Endothelial cell of umbilical vein (primary cell): ENCODE results near the gene C10orf67. TPM values are rescaled to one million over a fixed set of nuclear protein-coding genes. Genes with fewer than 3 reads are reported as not detected.

Source experiments
- BruUV-seq: library from RNA; stranded (reverse); fragments of 400-500 nt; replicated peaks from 2 replicates; lab custom pipeline; 2021; lab: Mats Ljungman, UMichigan
- CTCF ChIA-PET: fragments of 300-600, 350-600 bp; sonication (Branson Sonifier 250); formaldehyde crosslinking; loops from one replicate; lab custom pipeline; 2021; ENCODE audit warnings: antibody characterized with exemption, inconsistent platforms; lab: Charles Lee
- POLR2A ChIA-PET: fragments of 300-600, 350-600 bp; sonication (Branson Sonifier 250); formaldehyde crosslinking; loops from one replicate; lab custom pipeline; 2021; ENCODE audit warnings: antibody characterized with exemption, inconsistent platforms; lab: Charles Lee
- DNase-seq: peaks from one replicate; pipeline ENCODE4 v3.0.0-alpha.2; 2011; ENCODE audit warnings: low read depth, low spot score
- FAIRE-seq: peaks from 2 replicates; lab custom pipeline; 2011; peaks lifted over from hg19 to GRCh38; lab: Jason Lieb, UNC
- H2AFZ ChIP-seq: 2 replicates; pipeline ENCODE4 v1.6.0; 2012; ENCODE audit warnings: low read depth, low read length, control low read depth, inconsistent platforms
- H3K27ac ChIP-seq: 2 replicates; pipeline ENCODE4 v1.5.1; 2011; ENCODE audit warnings: low read depth, mild to moderate bottlenecking, control low read depth, low read length, moderate library complexity; ENCODE audit not compliant: insufficient read depth
- H3K27me3 ChIP-seq, 2 experiments: 2 replicates each; pipeline versions ENCODE4 v1.6.0 to v1.6.1; 2011; ENCODE audit warnings: low read length in 2 of 2, mixed read lengths in 1 of 2; ENCODE audit not compliant: control insufficient read depth in 2 of 2, insufficient read depth in 2 of 2
- H3K36me3 ChIP-seq, 2 experiments: 2 replicates in 1 of 2; 3 replicates in 1 of 2; pipeline ENCODE4 v1.5.1; 2011; ENCODE audit warnings: low read length in 2 of 2, mild to moderate bottlenecking in 1 of 2, moderate library complexity in 1 of 2; ENCODE audit not compliant: control insufficient read depth in 2 of 2, insufficient read depth in 2 of 2; ENCODE audit errors: extremely low read depth in 1 of 2
- H3K4me1 ChIP-seq: 3 replicates; pipeline ENCODE4 v1.5.1; 2011; ENCODE audit warnings: mild to moderate bottlenecking, low read length; ENCODE audit not compliant: control insufficient read depth, insufficient read depth; ENCODE audit errors: extremely low read depth
- H3K4me2 ChIP-seq: 2 replicates; pipeline ENCODE4 v1.6.1; 2011; ENCODE audit warnings: low read length, control low read depth, mixed read lengths; ENCODE audit not compliant: insufficient read depth
- H3K4me3 ChIP-seq, 3 experiments: fragments of 200-600 bp in 1 of 3; sonication (generic), shearing (Covaris generic) in 1 of 3; replicated peaks in 1 of 3; 2 replicates each; pipeline ENCODE4 v1.5.1; 2011 to 2016; ENCODE audit warnings: control low read depth in 3 of 3, low read length in 3 of 3, mild to moderate bottlenecking in 2 of 3, inconsistent platforms in 1 of 3, low read depth in 1 of 3, moderate library complexity in 1 of 3; ENCODE audit not compliant: insufficient read depth in 1 of 3
- H3K79me2 ChIP-seq: 2 replicates; pipeline ENCODE4 v1.6.0; 2012; ENCODE audit warnings: low read length, inconsistent platforms; ENCODE audit not compliant: control insufficient read depth, insufficient read depth
- H3K9ac ChIP-seq: replicated peaks from 2 replicates; pipeline ENCODE3; 2011; ENCODE audit warnings: low read length, control low read depth; ENCODE audit not compliant: insufficient read depth; ENCODE audit errors: extremely low read depth
- H3K9me1 ChIP-seq: replicated peaks from 3 replicates; pipeline ENCODE4 v1.6.0; 2011; ENCODE audit warnings: mild to moderate bottlenecking, low read length; ENCODE audit not compliant: control insufficient read depth, insufficient read depth; ENCODE audit errors: extremely low read depth
- H3K9me3 ChIP-seq: replicated peaks from 2 replicates; pipeline ENCODE4 v1.5.1; 2012; ENCODE audit warnings: low read length, inconsistent platforms; ENCODE audit not compliant: control insufficient read depth, insufficient read depth
- H4K20me1 ChIP-seq: replicated peaks from 2 replicates; pipeline ENCODE3; 2011; ENCODE audit warnings: mild to moderate bottlenecking, low read length; ENCODE audit not compliant: control insufficient read depth, insufficient read depth; ENCODE audit errors: extremely low read depth
- EZH2 ChIP-seq: IDR thresholded peaks from 2 replicates; pipeline ENCODE4 v1.6.1; 2012; ENCODE audit warnings: borderline replicate concordance, low read depth, mild to moderate bottlenecking, moderate library complexity, low read length, inconsistent platforms; ENCODE audit not compliant: severe bottlenecking
- FOS ChIP-seq: IDR thresholded peaks from 2 replicates; pipeline ENCODE4 v1.6.1; 2011; ENCODE audit warnings: mild to moderate bottlenecking, low read length, moderate library complexity, borderline replicate concordance; ENCODE audit not compliant: insufficient read depth
- GATA2 ChIP-seq: IDR thresholded peaks from 2 replicates; pipeline ENCODE4 v1.7.0; 2011; ENCODE audit warnings: low read depth, mild to moderate bottlenecking, moderate library complexity, mixed read lengths, low read length; ENCODE audit not compliant: insufficient read length, insufficient read depth
- JUN ChIP-seq: IDR thresholded peaks from 2 replicates; pipeline ENCODE4 v1.6.1; 2011; ENCODE audit warnings: borderline replicate concordance, low read depth; ENCODE audit not compliant: insufficient read length, insufficient read depth
- MYC ChIP-seq: IDR thresholded peaks from one replicate; pipeline ENCODE4 v1.6.1; 2011; ENCODE audit warnings: mild to moderate bottlenecking, low read depth, low read length
- POLR2A ChIP-seq: IDR thresholded peaks from 2 replicates; pipeline ENCODE4 v1.6.1; 2012; ENCODE audit warnings: low read depth, mild to moderate bottlenecking, control low read depth, low read length
- POLR2AphosphoS5 ChIP-seq: IDR thresholded peaks from 2 replicates; pipeline ENCODE4 v1.6.1; 2012; ENCODE audit warnings: low read depth, mild to moderate bottlenecking, control low read depth, low read length, moderate library complexity; ENCODE audit not compliant: insufficient read depth
- dilution Hi-C: fragments of 300-500 bp; cut with MboI; formaldehyde crosslinking; loops from one replicate; pipeline ENCODE4 v1.15.0; 2019; ENCODE audit warnings: low sequenced_read_pairs; ENCODE audit not compliant: extremely low pct_ligation_motif_present
- intact Hi-C: fragments of 100-400 bp; cut with micrococcal nuclease; formaldehyde crosslinking; loops from one replicate; pipeline ENCODE4 v1.10.0; 2022
- polyA plus RNA-seq, 4 experiments: library from polyadenylated mRNA; depleted of rRNA in 3 of 4; stranded (reverse) in 3 of 4; unstranded in 1 of 4; fragments of >200 nt; gene quantifications; 2 replicates each; pipeline versions ENCODE4 v1.2.1 to v1.2.3, GENCODE V29; 2011 to 2012; ENCODE audit warnings: missing spikeins in 1 of 4
- total RNA-seq: library from RNA; stranded (reverse); gene quantifications from 2 replicates; pipeline ENCODE4 v1.2.3, GENCODE V29; 2021
- TF ChIP-seq, protein P1 (sequence below): IDR thresholded peaks from 2 replicates; pipeline ENCODE4 v1.6.1; 2011; ENCODE audit not compliant: insufficient read depth, insufficient read length
- TF ChIP-seq, protein P2 (sequence below), 2 donors: IDR thresholded peaks; 1 replicate in 1 of 2; 2 replicates in 1 of 2; pipeline ENCODE4 v1.5.1; 2011; ENCODE audit warnings: low read length in 2 of 2, mild to moderate bottlenecking in 2 of 2, moderate library complexity in 2 of 2, control low read depth in 1 of 2, inconsistent platforms in 1 of 2, low read depth in 1 of 2; ENCODE audit not compliant: insufficient read depth in 1 of 2; ENCODE audit errors: extremely low read depth in 1 of 2

C10orf67 gene
- total and polyA plus RNA-seq, 2 donors (not counting 3 experiments of a cell fraction or from before 2014, with no cell fraction given): not detected

DNA sequence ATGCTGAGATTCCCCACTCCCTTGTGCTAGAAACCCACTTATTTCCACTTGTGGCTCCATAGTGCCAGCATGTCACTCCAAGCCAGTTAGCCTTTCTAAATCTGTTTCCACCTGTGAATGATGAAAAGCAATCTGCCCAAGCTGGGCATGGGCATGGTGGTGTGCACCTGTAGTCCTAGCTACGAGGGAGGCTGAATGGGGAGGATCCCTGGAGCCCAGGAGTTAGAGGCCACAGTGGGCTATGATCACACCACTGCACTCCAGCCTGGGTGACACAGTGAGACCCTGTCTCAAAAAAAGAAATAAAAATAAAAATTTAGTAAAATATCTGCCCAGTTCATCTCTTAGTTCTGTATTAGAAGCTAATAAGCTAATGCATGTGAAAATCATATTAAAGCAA, 157.4 kb downstream of the C10orf67 start:
- dilution Hi-C loops (no loop called here), intact Hi-C loops (no loop called here)
- TF ChIP-seq EZH2 (no peak), GATA2 (no peak)
- no peaks in the 10 kb centered on the region for H4K20me1 ChIP-seq
- H3K9me3 ChIP-seq: no peaks in the 10 kb centered on the region
- H3K27ac ChIP-seq: no peak overlapping the region
- peaks cover 22 to 24% of the 10 kb centered on the region in 2 experiments for H3K27me3 ChIP-seq
- no peak for FAIRE-seq
- H3K4me2 ChIP-seq: no peak overlapping the region
- H2AFZ ChIP-seq: no peak overlapping the region
- no peaks in the 10 kb centered on the region for H3K9me1 ChIP-seq
- no TSS peak for BruUV-seq
- H3K4me1 ChIP-seq: no peaks in the 10 kb centered on the region
- ChIA-PET POLR2A (no interaction called here), CTCF (no interaction called here)
- no peak for DNase-seq
- H3K79me2 ChIP-seq: no peaks in the 10 kb centered on the region
- no peak overlapping the region for H3K4me3 ChIP-seq
- no peaks in the 10 kb centered on the region for H3K36me3 ChIP-seq
- H3K9ac ChIP-seq: no peak overlapping the region

DNA sequence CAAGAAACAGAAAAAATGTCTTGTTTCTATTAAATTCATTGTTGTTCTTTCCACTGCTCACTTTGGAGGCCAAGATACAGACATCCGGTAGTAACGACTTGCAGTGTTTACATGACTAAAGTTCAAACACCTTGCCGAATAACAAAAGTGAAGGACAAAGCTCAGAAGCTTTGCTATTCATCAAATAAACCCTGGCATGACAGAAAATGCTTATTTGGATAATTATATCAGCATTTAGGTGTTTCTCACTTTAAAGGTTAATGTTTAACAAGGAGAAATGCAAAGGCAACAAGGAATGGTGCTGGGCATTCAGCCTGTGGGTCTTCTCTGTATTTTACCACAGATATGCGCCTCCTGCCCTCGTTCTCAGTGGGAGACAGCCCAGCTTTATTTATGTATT, 157.9 kb downstream of the C10orf67 start:
- BruUV-seq: no TSS peak
- Histone ChIP-seq H3K9me3 (no peaks in the 10 kb centered on the region), H4K20me1 (no peaks in the 10 kb centered on the region), H3K36me3 (no peaks in the 10 kb centered on the region), H2AFZ (no peak overlapping the region), H3K9me1 (no peaks in the 10 kb centered on the region), H3K79me2 (no peaks in the 10 kb centered on the region), H3K27ac (no peak overlapping the region), H3K4me3 (no peak overlapping the region), H3K4me2 (no peak overlapping the region), H3K27me3 (peaks cover 19 to 24% of the 10 kb centered on the region in 2 experiments), H3K4me1 (no peaks in the 10 kb centered on the region), H3K9ac (no peak overlapping the region)
- POLR2A ChIA-PET: no interaction called here
- FAIRE-seq: no peak
- DNase-seq: peak; percentile 5
- CTCF ChIA-PET: no interaction called here
- TF ChIP-seq POLR2AphosphoS5 (no peak), GATA2 (no peak), FOS (no peak), POLR2A (no peak), JUN (no peak), MYC (no peak), EZH2 (no peak)
- TF ChIP-seq, protein P1, sequence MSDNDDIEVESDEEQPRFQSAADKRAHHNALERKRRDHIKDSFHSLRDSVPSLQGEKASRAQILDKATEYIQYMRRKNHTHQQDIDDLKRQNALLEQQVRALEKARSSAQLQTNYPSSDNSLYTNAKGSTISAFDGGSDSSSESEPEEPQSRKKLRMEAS: no peak
- TF ChIP-seq, protein P2, sequence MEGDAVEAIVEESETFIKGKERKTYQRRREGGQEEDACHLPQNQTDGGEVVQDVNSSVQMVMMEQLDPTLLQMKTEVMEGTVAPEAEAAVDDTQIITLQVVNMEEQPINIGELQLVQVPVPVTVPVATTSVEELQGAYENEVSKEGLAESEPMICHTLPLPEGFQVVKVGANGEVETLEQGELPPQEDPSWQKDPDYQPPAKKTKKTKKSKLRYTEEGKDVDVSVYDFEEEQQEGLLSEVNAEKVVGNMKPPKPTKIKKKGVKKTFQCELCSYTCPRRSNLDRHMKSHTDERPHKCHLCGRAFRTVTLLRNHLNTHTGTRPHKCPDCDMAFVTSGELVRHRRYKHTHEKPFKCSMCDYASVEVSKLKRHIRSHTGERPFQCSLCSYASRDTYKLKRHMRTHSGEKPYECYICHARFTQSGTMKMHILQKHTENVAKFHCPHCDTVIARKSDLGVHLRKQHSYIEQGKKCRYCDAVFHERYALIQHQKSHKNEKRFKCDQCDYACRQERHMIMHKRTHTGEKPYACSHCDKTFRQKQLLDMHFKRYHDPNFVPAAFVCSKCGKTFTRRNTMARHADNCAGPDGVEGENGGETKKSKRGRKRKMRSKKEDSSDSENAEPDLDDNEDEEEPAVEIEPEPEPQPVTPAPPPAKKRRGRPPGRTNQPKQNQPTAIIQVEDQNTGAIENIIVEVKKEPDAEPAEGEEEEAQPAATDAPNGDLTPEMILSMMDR (IDR thresholded peaks at IDR 0.05; ENCODE audit: extremely low read depth in 1 of 2, insufficient read depth in 1 of 2, low read depth in 1 of 2, low read length in 2 of 2): no peak
- dilution Hi-C loops: no loop called here
- intact Hi-C loops: no loop called here
